Liver (tissue), 3 donors: Measurements from ENCODE around the gene DCTN4.

ENCODE experiments used
- EGR1 ChIP-seq, 2 donors: IDR thresholded peaks; 2 replicates each; pipeline ENCODE4 v1.6.1; 2016 to 2018; ENCODE audit warnings: antibody characterized with exemption in 2 of 2, low read depth in 2 of 2
- RAD21 ChIP-seq, 2 donors: IDR thresholded peaks; 2 replicates each; pipeline ENCODE4 v1.6.1; 2016; ENCODE audit warnings: antibody characterized with exemption in 2 of 2, mild to moderate bottlenecking in 2 of 2
- RXRA ChIP-seq, 2 donors: IDR thresholded peaks; 2 replicates each; pipeline ENCODE4 v1.6.1; 2017 to 2018; ENCODE audit warnings: antibody characterized with exemption in 2 of 2, mild to moderate bottlenecking in 1 of 2
- SP1 ChIP-seq: IDR thresholded peaks from 2 replicates; pipeline ENCODE4 v1.6.1; 2018; ENCODE audit warnings: antibody characterized with exemption, mild to moderate bottlenecking
- TAF1 ChIP-seq: conservative IDR thresholded peaks from 2 replicates; pipeline ENCODE4 v1.6.1; 2016; ENCODE audit warnings: antibody characterized with exemption, mild to moderate bottlenecking
- YY1 ChIP-seq: IDR thresholded peaks from 2 replicates; pipeline ENCODE4 v1.6.1; 2016; ENCODE audit warnings: antibody characterized with exemption, mild to moderate bottlenecking
- TF ChIP-seq, protein P1 (sequence below): fragments of 150-350 bp; IDR thresholded peaks from 2 replicates; pipeline ENCODE4 v1.5.1; 2017; ENCODE audit warnings: improper control_type of control experiment, low read depth, low read length; ENCODE audit not compliant: missing input control
- TF ChIP-seq, protein P2 (sequence below): IDR thresholded peaks from 2 replicates; pipeline ENCODE4 v1.6.1; 2016; ENCODE audit warnings: antibody characterized with exemption, mild to moderate bottlenecking
- TF ChIP-seq, protein P3 (sequence below): IDR thresholded peaks from 2 replicates; pipeline ENCODE4 v1.6.1; 2016; ENCODE audit warnings: antibody characterized with exemption
- TF ChIP-seq, protein P4 (sequence below): IDR thresholded peaks from 2 replicates; pipeline ENCODE4 v1.6.1; 2016; ENCODE audit warnings: antibody characterized with exemption
- TF ChIP-seq, protein P5 (sequence below): IDR thresholded peaks from 2 replicates; pipeline ENCODE4 v1.6.1; 2016; ENCODE audit warnings: antibody characterized with exemption
- donor health status: healthy.
- donor health status: healthy.

DNA sequence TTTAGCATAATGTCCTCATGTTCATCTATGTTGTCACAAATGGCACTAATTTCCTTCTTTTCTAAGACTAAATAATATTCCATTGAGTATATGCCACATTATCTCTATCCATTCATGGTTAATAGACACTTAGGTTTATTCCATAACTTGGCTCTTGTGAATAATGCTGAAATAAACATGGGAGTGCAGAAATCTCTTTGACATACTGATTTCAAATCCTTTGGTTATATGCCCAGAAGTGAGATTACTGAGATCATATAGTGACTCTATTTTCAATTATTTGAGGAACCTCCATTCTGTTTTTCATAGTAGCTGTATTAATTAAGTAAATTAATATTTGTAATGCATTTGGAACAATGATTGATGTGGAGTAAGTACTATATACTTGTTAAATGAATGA lies 32.7 kb upstream of the DCTN4 start:
- TF ChIP-seq, protein P1, sequence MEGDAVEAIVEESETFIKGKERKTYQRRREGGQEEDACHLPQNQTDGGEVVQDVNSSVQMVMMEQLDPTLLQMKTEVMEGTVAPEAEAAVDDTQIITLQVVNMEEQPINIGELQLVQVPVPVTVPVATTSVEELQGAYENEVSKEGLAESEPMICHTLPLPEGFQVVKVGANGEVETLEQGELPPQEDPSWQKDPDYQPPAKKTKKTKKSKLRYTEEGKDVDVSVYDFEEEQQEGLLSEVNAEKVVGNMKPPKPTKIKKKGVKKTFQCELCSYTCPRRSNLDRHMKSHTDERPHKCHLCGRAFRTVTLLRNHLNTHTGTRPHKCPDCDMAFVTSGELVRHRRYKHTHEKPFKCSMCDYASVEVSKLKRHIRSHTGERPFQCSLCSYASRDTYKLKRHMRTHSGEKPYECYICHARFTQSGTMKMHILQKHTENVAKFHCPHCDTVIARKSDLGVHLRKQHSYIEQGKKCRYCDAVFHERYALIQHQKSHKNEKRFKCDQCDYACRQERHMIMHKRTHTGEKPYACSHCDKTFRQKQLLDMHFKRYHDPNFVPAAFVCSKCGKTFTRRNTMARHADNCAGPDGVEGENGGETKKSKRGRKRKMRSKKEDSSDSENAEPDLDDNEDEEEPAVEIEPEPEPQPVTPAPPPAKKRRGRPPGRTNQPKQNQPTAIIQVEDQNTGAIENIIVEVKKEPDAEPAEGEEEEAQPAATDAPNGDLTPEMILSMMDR = no peak
- TF ChIP-seq RAD21 (IDR thresholded peaks at IDR 0.05) (no peak), EGR1 (IDR thresholded peaks at IDR 0.05; ENCODE audit: low read depth in 2 of 2) (no peak), YY1 (no peak), TAF1 (no peak), SP1 (no peak), RXRA (IDR thresholded peaks at IDR 0.05) (no peak)
- TF ChIP-seq, protein P2, sequence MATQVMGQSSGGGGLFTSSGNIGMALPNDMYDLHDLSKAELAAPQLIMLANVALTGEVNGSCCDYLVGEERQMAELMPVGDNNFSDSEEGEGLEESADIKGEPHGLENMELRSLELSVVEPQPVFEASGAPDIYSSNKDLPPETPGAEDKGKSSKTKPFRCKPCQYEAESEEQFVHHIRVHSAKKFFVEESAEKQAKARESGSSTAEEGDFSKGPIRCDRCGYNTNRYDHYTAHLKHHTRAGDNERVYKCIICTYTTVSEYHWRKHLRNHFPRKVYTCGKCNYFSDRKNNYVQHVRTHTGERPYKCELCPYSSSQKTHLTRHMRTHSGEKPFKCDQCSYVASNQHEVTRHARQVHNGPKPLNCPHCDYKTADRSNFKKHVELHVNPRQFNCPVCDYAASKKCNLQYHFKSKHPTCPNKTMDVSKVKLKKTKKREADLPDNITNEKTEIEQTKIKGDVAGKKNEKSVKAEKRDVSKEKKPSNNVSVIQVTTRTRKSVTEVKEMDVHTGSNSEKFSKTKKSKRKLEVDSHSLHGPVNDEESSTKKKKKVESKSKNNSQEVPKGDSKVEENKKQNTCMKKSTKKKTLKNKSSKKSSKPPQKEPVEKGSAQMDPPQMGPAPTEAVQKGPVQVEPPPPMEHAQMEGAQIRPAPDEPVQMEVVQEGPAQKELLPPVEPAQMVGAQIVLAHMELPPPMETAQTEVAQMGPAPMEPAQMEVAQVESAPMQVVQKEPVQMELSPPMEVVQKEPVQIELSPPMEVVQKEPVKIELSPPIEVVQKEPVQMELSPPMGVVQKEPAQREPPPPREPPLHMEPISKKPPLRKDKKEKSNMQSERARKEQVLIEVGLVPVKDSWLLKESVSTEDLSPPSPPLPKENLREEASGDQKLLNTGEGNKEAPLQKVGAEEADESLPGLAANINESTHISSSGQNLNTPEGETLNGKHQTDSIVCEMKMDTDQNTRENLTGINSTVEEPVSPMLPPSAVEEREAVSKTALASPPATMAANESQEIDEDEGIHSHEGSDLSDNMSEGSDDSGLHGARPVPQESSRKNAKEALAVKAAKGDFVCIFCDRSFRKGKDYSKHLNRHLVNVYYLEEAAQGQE = no peak
- TF ChIP-seq, protein P3, sequence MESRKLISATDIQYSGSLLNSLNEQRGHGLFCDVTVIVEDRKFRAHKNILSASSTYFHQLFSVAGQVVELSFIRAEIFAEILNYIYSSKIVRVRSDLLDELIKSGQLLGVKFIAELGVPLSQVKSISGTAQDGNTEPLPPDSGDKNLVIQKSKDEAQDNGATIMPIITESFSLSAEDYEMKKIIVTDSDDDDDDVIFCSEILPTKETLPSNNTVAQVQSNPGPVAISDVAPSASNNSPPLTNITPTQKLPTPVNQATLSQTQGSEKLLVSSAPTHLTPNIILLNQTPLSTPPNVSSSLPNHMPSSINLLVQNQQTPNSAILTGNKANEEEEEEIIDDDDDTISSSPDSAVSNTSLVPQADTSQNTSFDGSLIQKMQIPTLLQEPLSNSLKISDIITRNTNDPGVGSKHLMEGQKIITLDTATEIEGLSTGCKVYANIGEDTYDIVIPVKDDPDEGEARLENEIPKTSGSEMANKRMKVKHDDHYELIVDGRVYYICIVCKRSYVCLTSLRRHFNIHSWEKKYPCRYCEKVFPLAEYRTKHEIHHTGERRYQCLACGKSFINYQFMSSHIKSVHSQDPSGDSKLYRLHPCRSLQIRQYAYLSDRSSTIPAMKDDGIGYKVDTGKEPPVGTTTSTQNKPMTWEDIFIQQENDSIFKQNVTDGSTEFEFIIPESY = no peak
- TF ChIP-seq, protein P4, sequence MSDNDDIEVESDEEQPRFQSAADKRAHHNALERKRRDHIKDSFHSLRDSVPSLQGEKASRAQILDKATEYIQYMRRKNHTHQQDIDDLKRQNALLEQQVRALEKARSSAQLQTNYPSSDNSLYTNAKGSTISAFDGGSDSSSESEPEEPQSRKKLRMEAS = no peak
- TF ChIP-seq, protein P5, sequence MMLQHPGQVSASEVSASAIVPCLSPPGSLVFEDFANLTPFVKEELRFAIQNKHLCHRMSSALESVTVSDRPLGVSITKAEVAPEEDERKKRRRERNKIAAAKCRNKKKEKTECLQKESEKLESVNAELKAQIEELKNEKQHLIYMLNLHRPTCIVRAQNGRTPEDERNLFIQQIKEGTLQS = no peak
